B cell (primary cell): ENCODE data around the gene WDR1. TPM values are rescaled to one million over a fixed set of nuclear protein-coding genes. Genes with fewer than 3 reads are reported as not detected.

Experiments used
- ATAC-seq: fragments of 200-7000 bp; cut with Tn5 transposase; one replicate; pipeline ENCODE4 v1.10.0; 2021; ENCODE audit warnings: low read depth, mild to moderate bottlenecking, moderate number of reproducible peaks, moderate library complexity
- CTCF ChIA-PET: fragments of 350-600 bp; sonication (Branson Sonifier 250); formaldehyde crosslinking; loops from one replicate; lab custom pipeline; 2021; ENCODE audit warnings: antibody characterized with exemption, inconsistent platforms; lab: Charles Lee
- POLR2A ChIA-PET: fragments of 350-600 bp; sonication (Branson Sonifier 250); formaldehyde crosslinking; loops from one replicate; lab custom pipeline; 2021; ENCODE audit warnings: antibody characterized with exemption; lab: Charles Lee
- DNase-seq: peaks from one replicate; pipeline ENCODE4 v3.0.0; 2013
- H2AFZ ChIP-seq: 2 replicates; pipeline ENCODE4 v1.6.1; 2012; ENCODE audit warnings: mild to moderate bottlenecking, low read depth, low read length; ENCODE audit not compliant: insufficient read depth, poor library complexity, severe bottlenecking
- H3K27ac ChIP-seq, 2 donors: 1 replicate in 1 of 2; 2 replicates in 1 of 2; pipeline ENCODE4 v1.5.1; 2012 to 2013; ENCODE audit warnings: low read length in 2 of 2, mild to moderate bottlenecking in 2 of 2, moderate library complexity in 1 of 2
- H3K27me3 ChIP-seq, 4 experiments: fragments of 200-600 bp in 1 of 4; sonication (generic) in 1 of 4; replicated peaks in 1 of 4; 1 replicate in 2 of 4; 2 replicates in 2 of 4; pipeline versions ENCODE4 v1.6.1 to v1.7.0; 2013 to 2016; ENCODE audit warnings: low read length in 3 of 4, mild to moderate bottlenecking in 2 of 4, mixed read lengths in 1 of 4, moderate library complexity in 1 of 4; ENCODE audit not compliant: insufficient read depth in 4 of 4, control insufficient read depth in 3 of 4; ENCODE audit errors: control extremely low read depth in 1 of 4
- H3K36me3 ChIP-seq, 2 experiments: replicated peaks in 1 of 2; 1 replicate in 1 of 2; 2 replicates in 1 of 2; pipeline versions ENCODE4 v1.6.1 to v1.7.1; 2013; ENCODE audit warnings: low read length in 1 of 2; ENCODE audit not compliant: insufficient read depth in 2 of 2, control insufficient read depth in 1 of 2; ENCODE audit errors: control extremely low read depth in 1 of 2, extremely low read depth in 1 of 2
- H3K4me1 ChIP-seq, 2 donors: fragments of 200-600 bp in 1 of 2; sonication (generic) in 1 of 2; 1 replicate in 1 of 2; 2 replicates in 1 of 2; pipeline versions ENCODE4 v1.5.1 to v1.6.1; 2013 to 2017; ENCODE audit warnings: low read length in 2 of 2; ENCODE audit not compliant: control insufficient read depth in 2 of 2, insufficient read depth in 2 of 2
- H3K4me2 ChIP-seq: replicated peaks from 2 replicates; pipeline ENCODE3; 2012; ENCODE audit warnings: mild to moderate bottlenecking, low read depth, low read length; ENCODE audit not compliant: poor library complexity, severe bottlenecking
- H3K4me3 ChIP-seq, 5 experiments: fragments of 200-600 bp in 1 of 5; sonication (generic) in 1 of 5; 1 replicate in 3 of 5; 2 replicates in 2 of 5; pipeline versions ENCODE4 v1.5.1 to v1.7.0; 2011 to 2016; ENCODE audit warnings: low read length in 4 of 5, mild to moderate bottlenecking in 4 of 5, low read depth in 2 of 5, control low read depth in 1 of 5, moderate library complexity in 1 of 5; ENCODE audit not compliant: insufficient read depth in 1 of 5; ENCODE audit errors: control extremely low read depth in 1 of 5, extremely low read depth in 1 of 5
- H3K79me2 ChIP-seq: fragments of 200-600 bp; sonication (generic); one replicate; pipeline ENCODE4 v1.6.0; 2016; ENCODE audit warnings: low read length; ENCODE audit not compliant: control insufficient read depth, insufficient read depth
- H3K9ac ChIP-seq: fragments of 200-600 bp; sonication (generic); 2 replicates; pipeline ENCODE4 v1.6.1; 2017; ENCODE audit warnings: mild to moderate bottlenecking, low read length, moderate library complexity
- H3K9me3 ChIP-seq, 3 donors: one replicate each; pipeline versions ENCODE4 v1.6.1 to v1.7.1; 2013; ENCODE audit warnings: low read length in 2 of 3; ENCODE audit not compliant: control insufficient read depth in 2 of 3, insufficient read depth in 1 of 3; ENCODE audit errors: control extremely low read depth in 1 of 3
- H4K20me1 ChIP-seq: 2 replicates; pipeline ENCODE4 v1.6.0; 2012; ENCODE audit warnings: mild to moderate bottlenecking, low read length; ENCODE audit not compliant: insufficient read depth, control insufficient read depth, poor library complexity, severe bottlenecking
- H3K27ac Mint-ChIP-seq: one replicate; pipeline ENCODE4 v1.8.0; 2021; ENCODE audit warnings: mixed read lengths
- H3K27me3 Mint-ChIP-seq: one replicate; pipeline ENCODE4 v1.8.0; 2021; ENCODE audit warnings: mixed read lengths
- H3K4me1 Mint-ChIP-seq: one replicate; pipeline ENCODE4 v1.8.0; 2021; ENCODE audit warnings: mixed read lengths
- H3K4me3 Mint-ChIP-seq: one replicate; pipeline ENCODE4 v1.8.0; 2021; ENCODE audit warnings: mixed read lengths
- H3K9me3 Mint-ChIP-seq: one replicate; pipeline ENCODE4 v1.8.0; 2022; ENCODE audit warnings: mixed read lengths; ENCODE audit not compliant: insufficient read depth
- EZH2 ChIP-seq: IDR thresholded peaks from 2 replicates; pipeline ENCODE4 v1.6.1; 2012; ENCODE audit warnings: borderline replicate concordance, low read depth, mild to moderate bottlenecking, moderate library complexity, low read length; ENCODE audit not compliant: insufficient read depth, poor library complexity, severe bottlenecking
- WGBS: methylation state at CpG from one replicate; pipeline ENCODE4 v1.1.5; 2013; ENCODE audit warnings: missing lambda C conversion rate; ENCODE audit not compliant: insufficient coverage; 5-methylcytosine and 5-hydroxymethylcytosine counted together
- intact Hi-C: fragments of 100-400 bp; cut with micrococcal nuclease; formaldehyde crosslinking; loops from one replicate; pipeline ENCODE4 v1.10.0; 2022
- polyA minus RNA-seq: library from RNA; depleted of rRNA, polyadenylated mRNA; stranded (reverse); fragments of >200 nt; gene quantifications from 2 replicates; pipeline ENCODE4 v1.2.3, GENCODE V29; 2012
- polyA plus RNA-seq: library from polyadenylated mRNA; depleted of rRNA; stranded (reverse); fragments of >200 nt; gene quantifications from 2 replicates; pipeline ENCODE4 v1.2.3, GENCODE V29; 2012
- total RNA-seq, 2 donors: library from RNA; stranded (reverse); fragments of 120-200 nt in 1 of 2; gene quantifications; 1 replicate in 1 of 2; 2 replicates in 1 of 2; pipeline versions ENCODE4 v1.2.3 to v1.2.4, GENCODE V29; 2013 to 2022
- TF ChIP-seq, protein P1 (sequence below): fragments of 200-600 bp; IDR thresholded peaks from one replicate; pipeline ENCODE4 v1.8.0; 2022; ENCODE audit warnings: antibody characterized with exemption, mild to moderate bottlenecking

Gene WDR1
- total RNA-seq, result 198 and 217 TPM in 2 replicates
- 124 TPM for total RNA-seq (2013)
- 134 and 146 TPM in 2 replicates for polyA plus RNA-seq
- 170 and 226 TPM in 2 replicates for polyA minus RNA-seq

DNA sequence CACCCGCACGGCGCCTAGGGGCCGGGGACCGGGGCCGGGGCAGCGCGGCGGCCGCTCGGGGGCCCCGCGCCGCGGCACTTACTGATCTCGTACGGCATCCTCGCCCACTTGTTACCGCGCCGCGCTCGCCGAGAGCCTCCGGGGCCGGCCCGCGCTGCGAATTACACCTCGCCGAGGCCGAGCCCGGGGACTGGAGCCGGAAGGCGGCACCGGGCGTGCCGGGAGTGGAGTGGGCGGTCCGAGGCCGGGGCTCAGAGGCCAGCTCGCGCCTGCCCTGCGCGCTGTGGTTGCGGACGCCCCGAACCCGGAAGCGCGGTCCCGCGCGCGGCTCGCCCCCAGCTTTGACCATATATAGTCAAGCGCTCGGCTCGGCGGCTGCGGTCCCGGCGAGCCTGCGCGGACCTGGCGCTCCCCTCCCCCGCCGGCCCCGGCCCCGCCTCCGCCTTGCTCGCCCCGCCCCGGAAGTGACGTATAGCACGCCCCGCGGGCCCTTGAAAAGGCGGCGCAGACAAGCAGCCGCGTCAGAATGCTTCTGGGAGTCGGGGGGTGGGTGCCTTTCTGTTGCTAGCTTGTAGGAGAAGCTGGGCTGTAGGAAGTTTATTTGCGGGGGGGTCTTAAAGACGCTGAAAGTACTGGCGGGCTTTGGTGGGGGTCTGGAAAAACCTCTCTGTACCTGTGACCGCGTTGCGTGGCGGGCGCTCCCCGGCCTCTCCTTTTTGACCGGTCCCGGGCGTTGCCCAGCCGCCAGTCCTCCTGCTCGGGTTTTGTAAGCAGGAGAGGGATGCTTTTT lies at the start of gene WDR1:
WDR1 (minus strand) TSS at position 231 of the 790 bp plus-strand sequence; CDS start at position 98, 133 bp downstream.
- Mint-ChIP-seq H3K9me3 (no peaks in the 10 kb centered on the region), H3K27me3 (no peaks in the 10 kb centered on the region), H3K4me3 (peak within 1 kb of the TSS; percentile 95), H3K27ac (peak within 1 kb of the TSS; percentile 96), H3K4me1 (peaks cover 58% of the 10 kb centered on the region)
- ATAC-seq (peak; percentile 85), DNase-seq (peak; percentile 95)
- Histone ChIP-seq H3K27ac (peak within 1 kb of the TSS; percentile 98), H2AFZ (peak within 1 kb of the TSS; percentile 76), H3K27me3 (no peaks in the 10 kb centered on the region), H3K79me2 (peaks cover 48% of the 10 kb centered on the region), H3K9me3 (no peaks in the 10 kb centered on the region), H3K36me3 (peaks cover 0 to 38% of the 10 kb centered on the region in 2 experiments), H4K20me1 (peaks cover 43% of the 10 kb centered on the region), H3K4me3 (peak within 1 kb of the TSS; percentile 74 to 90 (median 82)), H3K9ac (peak within 1 kb of the TSS; percentile 88), H3K4me2 (peak within 1 kb of the TSS; percentile 85), H3K4me1 (peaks cover 27 to 50% of the 10 kb centered on the region in 2 donors)
- under 1% methylated on average over 95 of the region's 97 CpGs for WGBS
- intact Hi-C loops, result loop anchor here (1.0 to 5.0 kb wide), 7 partner anchors 16 to 1356 kb away; no protein-coding TSS in a partner anchor
- POLR2A ChIA-PET, result interaction anchor here (0.6 to 2.6 kb wide), 11 partner anchors 8 to 982 kb away, joined by 3 to 14 read pairs (median 5); partner anchors contain the start of gene ZNF518B
- CTCF ChIA-PET, result interaction anchor here (0.7 to 3.4 kb wide), 10 partner anchors 8 to 425 kb away, joined by 3 to 14 read pairs (median 4); no protein-coding TSS in a partner anchor
- TF ChIP-seq, protein P1, sequence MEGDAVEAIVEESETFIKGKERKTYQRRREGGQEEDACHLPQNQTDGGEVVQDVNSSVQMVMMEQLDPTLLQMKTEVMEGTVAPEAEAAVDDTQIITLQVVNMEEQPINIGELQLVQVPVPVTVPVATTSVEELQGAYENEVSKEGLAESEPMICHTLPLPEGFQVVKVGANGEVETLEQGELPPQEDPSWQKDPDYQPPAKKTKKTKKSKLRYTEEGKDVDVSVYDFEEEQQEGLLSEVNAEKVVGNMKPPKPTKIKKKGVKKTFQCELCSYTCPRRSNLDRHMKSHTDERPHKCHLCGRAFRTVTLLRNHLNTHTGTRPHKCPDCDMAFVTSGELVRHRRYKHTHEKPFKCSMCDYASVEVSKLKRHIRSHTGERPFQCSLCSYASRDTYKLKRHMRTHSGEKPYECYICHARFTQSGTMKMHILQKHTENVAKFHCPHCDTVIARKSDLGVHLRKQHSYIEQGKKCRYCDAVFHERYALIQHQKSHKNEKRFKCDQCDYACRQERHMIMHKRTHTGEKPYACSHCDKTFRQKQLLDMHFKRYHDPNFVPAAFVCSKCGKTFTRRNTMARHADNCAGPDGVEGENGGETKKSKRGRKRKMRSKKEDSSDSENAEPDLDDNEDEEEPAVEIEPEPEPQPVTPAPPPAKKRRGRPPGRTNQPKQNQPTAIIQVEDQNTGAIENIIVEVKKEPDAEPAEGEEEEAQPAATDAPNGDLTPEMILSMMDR, result no peak
- TF ChIP-seq EZH2, result no peak

DNA sequence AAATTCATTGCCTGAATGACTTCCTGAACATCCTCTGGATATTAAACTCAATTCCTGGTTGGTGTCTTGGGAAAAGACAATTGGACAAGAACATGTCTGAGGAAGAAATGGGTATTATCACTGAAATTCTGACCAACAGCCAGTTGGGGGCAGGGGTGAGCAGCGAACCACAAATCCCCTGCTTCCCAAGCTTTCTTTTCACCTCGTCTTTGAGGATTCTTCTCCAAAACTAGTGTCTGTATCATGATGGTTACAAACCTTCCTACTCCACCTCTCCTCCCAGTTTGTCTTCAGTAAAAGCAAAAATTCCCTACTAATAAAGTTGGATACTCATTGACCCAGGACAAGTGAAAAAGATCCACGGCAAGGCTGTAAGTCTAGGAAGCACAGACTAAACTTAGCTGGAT lies 48.3 kb upstream of the WDR1 start:
- Histone ChIP-seq H2AFZ (no peak overlapping the region), H3K27me3 (peaks cover 0 to 2% (median 0%) of the 10 kb centered on the region in 4 experiments), H4K20me1 (no peaks in the 10 kb centered on the region), H3K4me2 (no peak overlapping the region), H3K9me3 (no peaks in the 10 kb centered on the region), H3K9ac (no peak overlapping the region), H3K36me3 (no peaks in the 10 kb centered on the region), H3K4me3 (no peak overlapping the region), H3K4me1 (no peaks in the 10 kb centered on the region), H3K79me2 (no peaks in the 10 kb centered on the region), H3K27ac (no peak overlapping the region)
- WGBS, result 0% methylated on average over 2 of the region's 3 CpGs
- CTCF ChIA-PET, result interaction anchor here (0.7 to 9.6 kb wide), 9 partner anchors 10 to 391 kb away, joined by 3 to 116 read pairs (median 3); no protein-coding TSS in a partner anchor
- DNase-seq (no peak), ATAC-seq (no peak)
- Mint-ChIP-seq H3K4me1 (no peaks in the 10 kb centered on the region), H3K4me3 (no peak overlapping the region), H3K27ac (no peak overlapping the region), H3K27me3 (peaks cover 26% of the 10 kb centered on the region), H3K9me3 (no peaks in the 10 kb centered on the region)
- POLR2A ChIA-PET, result no interaction called here
- intact Hi-C loops, result loop anchor here (2.0 kb wide), 1 partner anchor 374 kb away; no protein-coding TSS in a partner anchor
- no peak for TF ChIP-seq EZH2
- TF ChIP-seq, protein P1, result peak; percentile 58
